Spleen (tissue), 7 donors: Measurements from ENCODE around the gene CAMTA1.

Source experiments
- CTCF ChIP-seq, 11 experiments: fragments of 200-600 bp in 7 of 11; fragments of 450-650 bp in 4 of 11; sonication (generic) in 4 of 11; IDR thresholded peaks in 8 of 11; conservative IDR thresholded peaks in 3 of 11; 1 replicate in 7 of 11; 2 replicates in 4 of 11; pipeline versions ENCODE4 v1.4.0 to v1.8.0; 2016 to 2021; ENCODE audit warnings: antibody characterized with exemption in 11 of 11, inconsistent platforms in 4 of 11, mild to moderate bottlenecking in 1 of 11
- POLR2A ChIP-seq, 3 donors: fragments of 450-650 bp; IDR thresholded peaks; one replicate each; pipeline ENCODE4 v1.5.1; 2017; ENCODE audit warnings: antibody characterized with exemption in 3 of 3, mild to moderate bottlenecking in 1 of 3
- POLR2AphosphoS5 ChIP-seq, 3 donors: sonication (generic); formaldehyde crosslinking; IDR thresholded peaks; one replicate each; pipeline ENCODE4 v1.5.1; 2017; ENCODE audit warnings: antibody characterized with exemption in 3 of 3
- donor health status: DM: no; HTN: no; CAD: no; lungs with moderate emphysema.
- donor health status: DM: no; HTN: no; CAD: no.
- donor health status: DM: no; HTN: no; CAD: no.

GRCh38 chr1:7761103-7761502, 975.8 kb downstream of the CAMTA1 start:
- TF ChIP-seq POLR2A (IDR thresholded peaks at IDR 0.05) (no peak), CTCF (IDR thresholded peaks at IDR 0.05 in 8 of 11, conservative IDR thresholded peaks at IDR 0.05 in 3 of 11) (no peak), POLR2AphosphoS5 (IDR thresholded peaks at IDR 0.05) (no peak)
